Stimulated activated CD4-positive, alpha-beta T cell treated with anti-CD3 and anti-CD28 coated beads, Interleukin-2, amount 100 ng/mL, for 48 hours (primary cell): ENCODE results near the gene SEMA5B.

ENCODE experiments used
- DNase-seq, 2 donors: peaks; one replicate each; pipeline ENCODE4 v3.0.0-alpha.2; 2020

Gene SEMA5B

DNA sequence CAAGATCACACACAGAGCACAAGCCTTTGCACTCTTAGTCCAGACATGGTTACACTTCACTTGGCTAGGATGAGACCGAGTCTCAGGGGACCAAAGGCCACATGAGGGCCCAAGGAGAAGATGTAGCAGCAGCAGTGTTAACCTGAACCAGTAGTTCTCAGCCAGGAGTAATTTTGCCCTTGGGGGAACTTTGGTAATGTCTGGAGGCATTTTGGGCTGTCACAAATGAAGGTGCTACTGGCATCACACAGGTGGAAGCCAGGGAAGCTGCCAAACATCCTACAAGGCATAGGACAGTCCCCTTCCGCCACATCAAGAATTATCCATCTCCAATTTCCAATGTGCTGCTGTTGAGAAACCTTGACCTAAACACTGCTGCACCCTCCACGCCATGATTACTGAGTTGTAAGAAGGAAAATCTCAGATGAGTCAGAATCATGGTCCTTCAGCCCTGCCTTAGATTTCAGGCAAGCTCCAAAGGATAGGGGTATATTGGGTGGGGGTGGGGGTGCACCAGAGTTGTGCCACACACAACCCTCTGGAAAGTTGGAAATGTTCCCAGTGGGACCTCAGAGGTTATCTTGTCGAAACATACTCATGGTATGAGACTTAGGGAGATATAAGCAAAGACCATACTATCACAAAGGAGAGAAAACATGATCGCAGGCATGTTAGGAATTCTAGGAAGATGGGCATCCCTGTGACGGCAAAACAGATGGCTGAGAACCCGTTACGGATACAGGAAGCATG is 36.2 kb downstream of the SEMA5B start:
- DNase-seq, result no peak

DNA sequence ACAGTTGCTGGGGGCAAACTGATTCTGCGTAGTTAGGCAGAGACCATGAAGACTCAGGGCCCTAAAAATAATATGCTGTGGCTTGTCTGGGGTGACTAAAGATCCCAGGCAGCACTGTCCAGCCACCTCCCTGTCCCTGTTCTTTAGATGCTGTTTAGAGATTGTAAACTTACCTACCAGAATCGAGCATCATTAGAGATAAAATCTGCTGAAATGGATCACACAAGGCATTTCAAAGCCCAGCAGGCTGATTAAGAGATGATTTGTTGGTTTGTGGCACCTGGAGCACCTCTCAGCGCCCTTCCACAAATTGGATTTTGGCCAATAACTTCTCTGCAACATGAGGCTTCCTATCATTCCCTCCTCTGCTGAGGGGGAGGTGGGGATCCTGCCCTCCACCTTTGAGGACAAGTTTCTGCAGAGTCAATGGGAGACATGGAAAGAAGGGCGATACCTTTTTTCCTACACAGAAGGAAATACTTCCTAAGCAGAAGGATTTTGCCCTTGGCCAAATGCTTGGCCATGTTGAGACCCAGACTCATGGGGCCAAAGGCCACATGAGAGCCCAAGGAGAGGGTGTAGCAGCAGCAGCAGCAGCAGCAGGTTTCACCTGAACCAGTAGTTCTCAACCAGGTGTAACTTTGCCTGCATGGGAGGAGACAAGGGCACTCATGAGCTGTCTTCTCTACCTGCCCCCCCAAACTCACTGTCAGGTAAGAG is 37.5 kb downstream of the SEMA5B start:
- DNase-seq, result no peak

DNA sequence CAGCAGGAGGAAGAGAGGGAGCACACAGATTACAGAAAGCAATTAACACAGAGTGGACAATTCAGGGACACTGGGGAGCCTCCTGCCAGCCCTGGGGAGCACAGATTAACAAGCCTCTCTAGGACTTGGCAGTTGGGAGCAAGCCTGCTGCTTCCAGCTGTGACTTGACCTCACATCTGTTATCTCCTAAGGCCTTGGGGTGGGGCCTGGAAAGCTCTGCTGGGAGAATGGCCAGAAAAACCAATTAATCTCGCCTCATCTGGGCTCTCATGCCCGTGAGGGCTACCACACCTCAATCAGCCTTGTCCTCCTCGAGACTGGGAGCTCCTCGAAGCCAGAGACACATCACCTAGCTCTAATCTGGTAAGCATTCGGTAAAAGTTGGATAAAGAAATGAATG is 39.1 kb downstream of the SEMA5B start:
- DNase-seq, result no peak

DNA sequence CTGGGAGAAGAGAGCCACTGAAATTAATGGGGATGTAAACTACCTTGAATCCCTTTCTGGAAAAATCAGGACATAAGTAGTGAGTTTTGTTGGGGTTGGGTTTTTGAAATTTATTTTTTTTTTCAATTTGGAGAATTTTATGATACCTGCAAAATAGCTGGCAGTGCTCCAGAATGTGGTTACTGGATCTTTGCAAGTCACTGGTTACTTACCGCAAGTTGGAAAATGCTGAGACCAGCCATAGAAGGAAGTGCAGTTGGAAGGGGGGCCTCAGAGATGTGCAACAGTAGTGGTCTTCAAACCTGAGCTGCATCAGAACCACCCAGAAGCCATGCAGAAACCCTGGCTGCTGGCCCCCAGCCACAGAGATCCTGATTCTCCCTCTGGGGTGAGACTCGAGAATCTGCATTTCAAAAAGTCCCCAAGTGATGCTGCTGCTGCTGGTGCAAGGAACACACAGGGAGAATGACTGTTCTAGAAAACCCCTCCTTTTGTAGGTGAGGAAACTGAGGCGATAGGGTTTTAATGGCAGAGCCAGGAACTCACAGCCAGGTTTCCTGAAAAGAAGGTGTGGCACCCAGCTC is 39.7 kb downstream of the SEMA5B start:
- no peak for DNase-seq

DNA sequence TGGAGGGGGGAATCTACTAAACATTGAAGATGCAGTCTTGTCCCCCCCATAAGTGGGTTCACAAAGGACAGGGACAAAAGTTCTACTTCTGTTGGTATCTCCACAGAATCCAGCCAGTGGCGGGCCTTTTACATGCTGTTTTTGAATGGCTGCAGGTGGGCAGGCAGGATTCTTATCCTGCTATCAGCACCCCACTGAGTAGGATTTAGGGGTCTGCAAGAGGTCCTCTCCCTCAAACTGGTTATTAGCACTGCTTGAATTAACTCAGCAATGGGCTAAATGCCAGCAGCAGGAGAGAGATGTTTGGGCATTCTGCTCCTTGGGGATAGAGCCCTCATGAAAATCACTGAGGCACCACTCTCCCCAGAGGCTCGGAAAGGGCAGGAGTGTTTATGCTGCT is 40.3 kb downstream of the SEMA5B start:
- DNase-seq, result no peak

DNA sequence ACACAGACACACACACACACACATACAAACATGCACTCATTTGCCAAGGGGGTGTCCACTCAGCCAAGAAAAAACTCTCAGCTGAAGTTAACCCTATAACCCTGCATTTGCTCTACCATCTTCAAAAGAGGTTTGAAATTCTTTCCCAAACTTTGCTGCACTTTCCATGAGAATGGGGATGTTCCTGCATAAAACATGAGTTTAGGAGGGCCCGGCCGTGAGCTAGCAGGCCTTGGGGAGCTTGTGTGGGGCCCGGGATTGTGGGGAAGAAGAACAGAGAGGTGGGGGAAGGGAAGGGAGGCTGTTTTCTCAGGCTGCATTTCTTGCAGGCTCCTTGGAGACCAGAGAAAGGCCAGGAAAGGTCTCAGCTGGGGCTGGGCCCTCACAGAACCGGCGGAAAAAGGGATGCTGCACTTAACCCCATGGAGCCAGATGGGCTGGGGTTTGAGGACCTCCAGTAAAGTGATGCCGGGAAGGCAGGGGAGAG is 40.8 kb downstream of the SEMA5B start:
- no peak for DNase-seq

DNA sequence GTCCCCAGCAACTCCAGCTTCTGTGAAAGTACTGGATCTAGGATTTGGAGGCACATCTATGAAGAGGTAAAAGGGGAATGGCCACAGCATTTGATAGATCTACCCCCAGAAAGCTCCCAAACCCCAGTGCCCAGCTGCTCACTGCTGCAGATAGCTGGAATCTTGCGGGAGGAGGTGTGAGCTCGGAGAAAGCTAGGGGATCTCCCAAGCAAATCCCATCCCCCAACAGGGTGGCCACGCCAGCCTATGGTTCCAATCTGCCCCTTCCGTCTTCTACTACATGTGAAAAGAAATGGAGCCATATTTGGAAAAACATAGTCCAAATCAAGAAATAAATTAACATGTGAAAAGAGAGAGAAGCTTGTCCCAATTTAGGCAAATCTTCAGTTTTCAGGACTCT is 42.0 kb downstream of the SEMA5B start:
- DNase-seq, result no peak

DNA sequence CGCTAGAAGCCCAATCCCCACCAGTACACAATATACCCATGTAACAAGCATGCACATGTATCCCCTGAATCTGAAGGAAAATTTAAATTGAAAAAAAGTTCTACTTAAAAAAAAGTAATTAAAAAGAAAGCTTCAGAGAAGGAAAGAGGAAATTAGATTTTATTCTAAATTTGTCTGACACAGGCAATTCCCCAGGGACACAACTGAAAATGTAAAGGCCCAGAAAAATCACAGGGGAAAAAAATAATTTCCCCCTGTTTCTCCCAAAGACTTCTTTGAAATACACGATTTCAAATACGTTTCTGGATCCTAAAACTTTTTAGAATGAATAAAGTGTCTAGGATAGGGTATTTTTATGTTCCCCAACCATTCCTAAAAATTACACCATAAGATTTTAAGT is 42.9 kb downstream of the SEMA5B start:
- DNase-seq, result no peak

DNA sequence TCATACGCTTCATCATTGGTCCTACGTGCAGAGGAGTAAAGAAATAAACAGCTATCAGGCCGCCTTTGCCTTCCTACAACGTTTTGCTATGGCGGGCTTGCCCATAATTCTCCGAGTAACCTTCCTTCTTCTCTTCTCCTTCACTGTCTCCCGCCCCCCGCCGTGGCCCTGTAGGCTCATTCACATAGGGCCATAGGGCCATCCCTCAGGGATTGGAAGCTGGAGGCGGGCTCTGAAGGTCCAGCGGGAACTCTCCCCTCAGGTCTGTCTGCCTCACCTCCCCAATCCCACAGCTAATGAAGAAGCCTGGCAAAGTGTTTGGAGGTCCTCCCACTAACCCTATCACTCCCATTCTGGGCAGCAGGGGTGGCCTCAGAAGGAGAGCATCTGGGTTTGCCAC is 43.6 kb downstream of the SEMA5B start:
- no peak for DNase-seq

DNA sequence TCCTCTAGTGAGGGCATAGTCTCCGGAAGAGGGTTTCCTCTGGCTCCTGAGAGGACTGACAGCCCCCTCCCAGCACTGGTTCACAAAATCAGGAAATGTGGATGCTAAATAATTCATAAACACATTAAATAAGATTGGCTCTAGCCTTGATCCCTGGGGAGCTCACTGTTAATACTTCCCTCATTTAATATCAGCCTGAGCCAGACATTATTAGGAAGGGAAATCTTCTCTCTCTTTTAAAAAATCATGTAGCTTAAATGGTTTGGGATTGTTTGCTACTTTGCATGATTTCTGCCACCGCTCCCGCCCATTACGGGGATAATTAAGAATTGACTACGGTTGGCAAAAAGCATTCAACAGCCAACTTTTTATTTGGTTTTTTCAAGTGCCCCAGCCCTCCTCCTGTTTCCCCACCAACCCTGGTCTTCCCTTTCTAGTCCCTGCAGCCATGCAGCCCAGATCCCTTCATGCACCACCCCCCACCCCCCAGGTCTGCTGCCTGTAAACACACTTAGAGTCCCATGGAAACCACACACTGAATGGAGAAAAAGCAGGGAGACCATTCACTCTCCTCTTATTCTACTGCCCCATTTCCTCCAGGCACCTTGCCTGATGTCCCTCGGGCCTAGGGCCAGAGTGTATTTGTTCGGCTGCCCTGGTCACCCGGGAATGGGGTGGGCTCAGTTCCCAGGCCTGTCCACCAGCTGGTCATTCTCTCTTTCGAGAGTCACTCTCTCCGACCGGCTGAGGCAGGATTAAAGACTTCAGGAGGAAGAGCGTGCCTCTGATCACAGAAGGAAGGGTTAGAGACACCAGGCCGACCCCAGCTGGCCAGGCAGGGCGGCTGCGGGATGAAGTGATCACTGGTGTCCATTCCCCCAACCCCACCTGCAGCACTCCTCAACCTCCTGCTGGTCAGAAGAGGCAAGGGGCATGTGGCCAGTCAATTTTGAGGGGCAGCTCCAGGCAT is 45.1 kb downstream of the SEMA5B start:
- no peak for DNase-seq

DNA sequence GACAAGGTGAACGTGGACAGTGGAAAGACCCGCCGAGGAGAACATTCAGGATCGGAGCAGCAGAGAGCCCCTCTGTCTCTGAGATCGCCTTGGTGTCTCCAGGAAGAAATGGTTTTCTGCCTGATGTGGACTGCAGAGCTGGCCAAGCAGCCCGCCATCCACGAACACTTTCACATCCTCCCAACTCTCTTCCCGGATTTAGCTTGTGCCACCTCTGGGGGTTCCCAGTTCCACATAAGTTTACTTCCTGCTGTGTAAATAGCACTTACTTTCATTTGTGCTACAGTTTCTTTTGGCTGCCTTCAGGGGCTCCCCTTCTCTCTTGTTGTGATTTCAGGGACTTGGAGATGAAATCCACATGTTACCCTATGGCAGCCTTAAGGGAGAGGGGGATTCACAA is 48.4 kb downstream of the SEMA5B start:
- no peak for DNase-seq

DNA sequence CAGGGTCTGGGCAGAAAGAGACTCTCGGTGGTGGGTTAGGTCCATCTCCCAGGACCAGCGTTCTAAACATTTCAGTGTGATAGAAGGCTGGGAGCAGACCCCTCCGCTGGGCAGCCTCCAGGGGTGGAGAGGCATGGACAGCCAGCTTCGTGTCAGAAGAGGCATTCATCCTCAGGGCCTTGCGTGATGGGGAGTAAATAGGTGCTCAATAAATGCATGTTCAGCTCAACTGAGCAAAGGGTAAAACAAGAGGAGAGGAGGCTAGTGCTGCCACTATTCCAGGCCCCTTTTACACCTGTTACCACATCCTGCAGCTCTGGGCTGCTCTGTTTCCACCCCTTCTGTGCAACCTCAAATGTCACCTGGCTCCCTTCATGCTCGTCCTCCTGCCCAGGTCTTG is 49.0 kb downstream of the SEMA5B start:
- DNase-seq, result no peak

DNA sequence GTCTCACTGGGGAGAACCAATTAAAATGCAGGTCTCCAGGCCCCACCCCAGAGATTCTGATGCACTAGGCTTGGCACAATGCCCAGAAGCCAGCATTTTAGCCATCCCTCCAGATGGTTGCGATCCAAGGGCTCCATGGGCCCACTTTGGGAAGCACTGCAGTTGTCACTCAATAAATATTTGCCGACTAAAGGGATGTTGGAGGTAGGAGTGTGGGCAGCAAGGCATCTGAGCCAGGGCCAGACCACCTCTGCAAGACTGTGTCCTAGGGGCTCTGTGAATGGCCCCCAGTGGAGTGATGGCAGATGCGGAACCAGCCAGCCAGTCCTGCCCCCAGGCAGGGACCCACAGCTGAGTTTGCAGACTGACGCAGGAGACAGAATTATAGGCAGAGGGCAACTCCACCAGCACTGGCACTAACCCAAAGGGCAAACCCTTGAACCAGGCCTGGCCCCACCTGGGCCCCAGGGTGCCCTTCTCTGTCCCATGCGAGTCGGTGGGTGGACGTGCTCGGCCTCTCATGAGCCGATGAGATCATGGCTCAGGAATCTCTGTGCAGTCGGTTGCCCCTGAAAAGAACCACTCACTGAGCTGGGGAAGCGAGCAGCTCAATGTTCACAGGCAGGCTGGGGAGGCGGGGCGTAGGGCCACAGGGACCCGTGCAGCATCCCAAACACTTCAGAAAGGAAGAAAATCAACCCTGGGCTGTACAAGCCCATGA is 49.7 kb downstream of the SEMA5B start:
- DNase-seq, result no peak

DNA sequence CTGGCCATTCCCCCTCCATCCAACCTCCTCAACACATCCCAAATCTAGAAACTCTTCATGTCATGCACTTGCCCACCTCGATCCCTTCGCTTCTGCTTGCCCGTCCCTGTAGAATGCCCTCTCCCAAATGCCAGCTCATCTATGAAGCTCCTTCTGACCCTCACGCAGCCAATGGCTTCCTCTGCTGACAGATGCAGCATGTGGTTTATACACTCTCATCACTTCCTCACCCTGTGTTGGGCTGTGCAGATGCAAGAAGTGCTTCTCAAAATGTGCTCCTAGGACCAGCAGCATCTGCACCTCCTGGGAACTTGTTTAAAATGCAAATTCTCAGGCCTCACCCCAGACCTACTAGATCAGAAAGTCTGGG is 51.7 kb downstream of the SEMA5B start:
- DNase-seq, result no peak

DNA sequence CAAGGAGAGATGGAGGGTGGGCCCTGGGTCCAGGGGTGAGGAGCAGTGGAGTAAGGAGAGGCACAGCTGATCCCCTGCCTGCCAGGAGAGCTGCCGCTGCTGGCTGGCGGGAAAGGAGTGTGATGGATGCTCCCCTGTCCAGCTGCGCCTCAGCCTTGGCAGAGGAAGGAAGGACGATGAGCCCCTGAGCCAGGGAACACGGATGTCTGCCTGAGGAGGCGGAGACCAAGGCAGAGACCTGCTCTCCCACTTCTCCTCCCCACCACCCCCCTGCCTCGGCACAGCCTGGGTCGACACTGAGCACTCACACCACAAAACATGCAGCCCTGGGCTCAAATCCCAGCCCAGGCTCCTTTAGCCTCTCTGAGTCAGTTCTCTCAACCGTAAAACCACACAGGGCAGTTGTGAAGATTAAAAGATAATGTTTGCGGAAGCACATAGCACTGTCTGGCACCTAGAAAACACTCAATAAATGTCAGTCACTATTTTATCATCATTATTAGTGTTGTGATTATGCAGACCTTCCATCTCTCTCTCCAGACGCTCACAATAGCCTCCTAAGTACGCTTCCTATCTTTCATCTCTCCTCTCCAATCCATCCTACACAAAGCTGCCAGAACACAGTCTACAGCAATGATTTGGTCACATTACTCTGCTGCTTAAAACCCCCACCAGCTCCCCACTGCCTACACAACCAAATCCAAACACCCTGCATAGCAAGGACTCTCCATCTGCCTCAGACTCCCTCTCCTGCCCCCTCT is 52.2 kb downstream of the SEMA5B start:
- peak in 1 of 2 donors; percentile 5 for DNase-seq

DNA sequence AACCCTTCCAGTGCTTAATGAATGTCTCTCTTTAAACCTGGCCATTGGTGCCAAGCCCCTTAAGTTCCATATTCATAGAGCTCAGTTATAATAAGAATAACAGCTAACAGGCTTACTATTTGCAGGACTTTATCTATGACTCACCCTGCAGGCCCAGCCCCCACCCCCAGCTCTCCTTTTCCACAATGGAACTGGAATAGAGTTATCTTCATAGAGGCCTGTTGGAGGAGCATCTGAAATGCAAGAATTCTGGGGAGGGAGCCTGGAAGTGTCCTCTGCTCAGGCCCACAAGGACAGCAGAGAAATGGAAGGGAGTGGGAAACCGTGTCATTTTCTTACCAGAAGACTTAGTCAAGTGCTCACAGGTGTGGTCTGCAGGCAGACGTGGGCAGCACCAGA is 52.8 kb downstream of the SEMA5B start:
- DNase-seq, result no peak

DNA sequence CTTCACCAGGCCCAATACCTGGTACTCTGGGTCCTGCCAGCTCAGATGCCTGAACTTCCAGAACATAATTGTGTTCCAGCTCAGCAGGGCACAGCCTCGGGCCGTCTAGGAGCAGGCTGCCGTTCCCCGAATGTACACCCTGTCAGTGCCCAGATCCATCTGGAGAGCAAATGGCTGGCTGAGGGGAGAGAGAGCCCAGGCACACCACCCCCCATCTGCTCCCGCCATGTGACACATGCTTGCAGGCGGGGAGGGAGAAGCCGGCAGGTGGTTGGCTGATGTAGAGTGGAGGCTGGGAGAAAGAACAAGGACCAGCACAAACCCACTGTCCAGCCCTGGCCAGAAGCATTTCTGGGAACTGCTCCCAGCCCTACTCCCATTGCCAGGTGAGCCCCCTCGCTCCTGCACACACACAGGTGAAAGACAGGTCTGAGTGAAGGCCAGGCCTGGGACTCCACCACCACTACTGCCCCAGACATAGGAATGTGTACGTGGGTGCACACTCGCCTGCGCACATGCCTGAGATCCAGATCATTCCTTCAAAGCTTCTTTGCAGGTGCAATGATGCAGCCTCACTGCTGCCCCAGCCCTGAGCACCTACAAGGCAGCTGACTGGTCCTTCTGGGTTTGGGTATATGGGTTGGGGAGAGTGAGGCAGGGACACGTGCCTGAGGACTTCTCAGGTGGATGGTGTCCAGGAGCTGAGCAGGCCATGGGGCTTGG is 53.5 kb downstream of the SEMA5B start:
- DNase-seq, result no peak

DNA sequence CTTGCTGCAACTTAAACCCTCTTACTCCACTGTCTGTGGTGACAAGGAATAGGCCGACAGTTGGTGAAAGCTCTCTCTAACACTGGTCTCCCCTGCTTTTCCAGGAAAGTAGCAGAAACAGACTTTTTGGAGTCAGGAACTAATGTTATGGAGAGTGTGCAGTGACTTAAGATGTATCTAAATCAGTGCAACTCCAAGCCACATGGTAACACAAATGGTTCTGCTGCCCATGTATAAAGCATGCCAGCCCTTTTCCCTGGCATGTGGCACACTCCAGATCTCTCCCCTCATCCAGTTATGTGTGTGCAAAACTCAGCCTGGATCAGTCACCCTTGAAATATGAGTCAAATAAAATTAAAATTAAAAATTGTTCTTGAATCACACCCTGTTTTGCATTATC is 55.4 kb downstream of the SEMA5B start:
- DNase-seq, result no peak

DNA sequence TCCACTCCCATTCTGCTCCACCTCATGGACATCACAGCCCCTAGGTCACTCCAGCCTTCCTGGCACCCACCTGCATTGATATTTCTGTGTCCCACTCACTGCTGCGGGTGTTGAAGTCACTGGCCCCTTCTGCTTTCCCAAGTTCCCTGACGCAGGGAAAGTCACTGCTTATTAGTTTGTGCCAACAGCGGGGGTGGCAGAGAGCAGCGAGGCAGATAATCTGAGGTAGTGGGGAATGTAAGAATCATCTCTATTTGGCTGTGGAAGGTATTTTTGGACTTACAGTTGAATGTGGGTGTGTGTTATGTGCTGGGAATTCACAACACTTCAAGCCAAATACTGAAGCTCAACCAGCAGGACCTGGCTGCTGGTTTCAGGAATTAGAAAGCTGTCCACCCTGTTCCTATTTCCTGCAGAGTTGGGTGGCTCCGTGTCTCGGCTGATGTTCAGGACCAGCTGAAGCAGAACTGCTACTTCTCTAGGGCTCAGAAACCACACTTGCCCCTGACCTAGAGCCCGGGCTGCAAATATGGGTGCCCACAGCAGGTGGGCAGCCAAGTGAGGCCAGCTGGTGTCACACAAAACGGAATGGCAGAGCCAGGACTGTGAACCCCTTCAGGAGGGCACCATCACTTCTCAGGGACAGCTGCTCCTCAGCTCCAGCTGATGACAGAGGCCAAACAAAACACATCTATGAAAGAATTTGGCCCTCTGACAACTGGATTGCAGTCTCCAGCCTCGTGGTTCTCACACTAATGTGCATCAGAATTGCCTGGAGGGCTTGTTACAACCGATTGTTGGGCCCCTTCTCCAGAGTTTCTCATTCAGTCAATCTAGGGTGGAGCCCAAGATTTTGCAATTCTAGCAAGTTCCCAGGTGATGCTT is 57.7 kb downstream of the SEMA5B start:
- DNase-seq, result no peak

DNA sequence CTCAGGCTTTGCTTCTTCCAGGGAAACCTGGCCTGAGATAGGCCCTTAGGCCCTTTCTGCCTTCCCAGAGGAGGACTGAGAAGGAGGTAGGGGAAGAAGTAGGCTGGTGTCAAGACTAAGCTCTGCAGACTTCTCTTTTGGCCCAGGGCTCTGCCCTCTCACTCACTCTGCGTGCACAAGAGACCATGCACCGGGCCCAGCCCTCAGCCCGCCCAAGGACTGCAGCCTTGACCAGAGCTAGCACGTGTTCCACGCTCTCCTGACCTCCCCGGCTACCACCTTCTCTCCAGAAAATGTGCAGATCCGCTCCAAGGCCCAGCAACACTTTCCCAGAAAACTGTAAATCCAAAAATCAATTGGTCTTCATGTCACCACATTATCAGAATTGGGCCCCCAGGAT is 59.8 kb downstream of the SEMA5B start:
- DNase-seq, result no peak
